Upper lobe of right lung (tissue), 1 donor: Measurements from ENCODE around the gene CACNB4. TPM values are rescaled to one million over a fixed set of nuclear protein-coding genes. Genes with fewer than 3 reads are reported as not detected.

Experiments used
- ATAC-seq: fragments of 200-7000 bp; cut with Tn5 transposase; one replicate; pipeline ENCODE4 v1.9.1; 2020; ENCODE audit warnings: mild to moderate bottlenecking, moderate library complexity
- DNase-seq: peaks from one replicate; pipeline ENCODE4 v3.0.0-alpha.2; 2020
- H3K27ac ChIP-seq: fragments of 200-600 bp; one replicate; pipeline ENCODE4 v1.8.0; 2022
- H3K27me3 ChIP-seq: fragments of 200-600 bp; one replicate; pipeline ENCODE4 v1.8.0; 2022; ENCODE audit warnings: mild to moderate bottlenecking
- H3K36me3 ChIP-seq: fragments of 200-600 bp; one replicate; pipeline ENCODE4 v1.8.0; 2022
- H3K4me1 ChIP-seq: fragments of 200-600 bp; one replicate; pipeline ENCODE4 v1.8.0; 2022
- H3K4me3 ChIP-seq: fragments of 200-600 bp; one replicate; pipeline ENCODE4 v1.8.0; 2022; ENCODE audit warnings: mild to moderate bottlenecking
- H3K9me3 ChIP-seq: fragments of 200-600 bp; one replicate; pipeline ENCODE4 v1.8.0; 2022
- CTCF ChIP-seq: fragments of 200-600 bp; IDR thresholded peaks from one replicate; pipeline ENCODE4 v1.8.0; 2022; ENCODE audit warnings: antibody characterized with exemption
- intact Hi-C: fragments of 100-400 bp; cut with DNase I; formaldehyde crosslinking; loops from one replicate; pipeline ENCODE4 v1.11.0; 2022
- total RNA-seq: library from RNA; stranded (reverse); fragmentation: NEBNext Ultra II Directional; extraction: Animal tissue kit (Norgen Biotek cat#: 25700); gene quantifications from one replicate; pipeline ENCODE4 v1.2.1, GENCODE V29; 2021
- donor health status: DM: no; HTN: yes; CAD: no; lungs with severe emphysema.

Gene CACNB4
- total RNA-seq, 1 donor from 2014 or later: 15.3 TPM

DNA sequence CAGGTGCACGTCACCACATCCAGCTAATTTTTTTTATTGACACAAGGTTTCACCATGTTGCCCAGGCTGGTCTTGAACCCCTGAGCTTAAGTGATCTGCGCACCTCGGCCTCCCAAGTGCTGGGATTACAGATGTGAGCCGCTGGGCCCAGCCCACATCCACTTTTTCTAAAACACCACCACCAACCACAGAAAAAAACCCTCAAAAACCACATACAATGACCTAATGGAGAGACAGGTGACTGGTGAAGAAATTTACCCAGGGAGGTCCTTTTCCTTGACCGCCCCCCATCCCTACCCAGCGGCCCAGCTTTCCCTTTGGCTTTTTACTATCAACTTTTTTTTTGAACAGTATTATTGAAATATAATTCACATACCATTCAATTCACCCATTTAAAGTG lies 47.9 kb downstream of the CACNB4 start:
- Histone ChIP-seq H3K27ac (no peak overlapping the region), H3K27me3 (no peaks in the 10 kb centered on the region), H3K4me3 (no peak overlapping the region), H3K36me3 (no peaks in the 10 kb centered on the region), H3K4me1 (no peaks in the 10 kb centered on the region), H3K9me3 (no peaks in the 10 kb centered on the region)
- TF ChIP-seq CTCF: no peak
- no peak for DNase-seq
- no peak for ATAC-seq
- intact Hi-C loops: no loop called here

GRCh38 chr2:152050341-152050740 lies 48.5 kb downstream of the CACNB4 start:
- Histone ChIP-seq H3K9me3 (no peaks in the 10 kb centered on the region), H3K4me3 (no peak overlapping the region), H3K36me3 (no peaks in the 10 kb centered on the region), H3K4me1 (no peaks in the 10 kb centered on the region), H3K27me3 (no peaks in the 10 kb centered on the region), H3K27ac (no peak overlapping the region)
- no peak for ATAC-seq
- no peak for TF ChIP-seq CTCF
- intact Hi-C loops: no loop called here
- no peak for DNase-seq

GRCh38 chr2:152049541-152049940 lies 49.3 kb downstream of the CACNB4 start:
- DNase-seq (no peak), ATAC-seq (no peak)
- H3K36me3 ChIP-seq: no peaks in the 10 kb centered on the region
- no peak overlapping the region for H3K4me3 ChIP-seq
- TF ChIP-seq CTCF: no peak
- H3K27ac ChIP-seq: no peak overlapping the region
- H3K4me1 ChIP-seq: no peaks in the 10 kb centered on the region
- H3K27me3 ChIP-seq: no peaks in the 10 kb centered on the region
- H3K9me3 ChIP-seq: no peaks in the 10 kb centered on the region
- intact Hi-C loops: no loop called here

DNA sequence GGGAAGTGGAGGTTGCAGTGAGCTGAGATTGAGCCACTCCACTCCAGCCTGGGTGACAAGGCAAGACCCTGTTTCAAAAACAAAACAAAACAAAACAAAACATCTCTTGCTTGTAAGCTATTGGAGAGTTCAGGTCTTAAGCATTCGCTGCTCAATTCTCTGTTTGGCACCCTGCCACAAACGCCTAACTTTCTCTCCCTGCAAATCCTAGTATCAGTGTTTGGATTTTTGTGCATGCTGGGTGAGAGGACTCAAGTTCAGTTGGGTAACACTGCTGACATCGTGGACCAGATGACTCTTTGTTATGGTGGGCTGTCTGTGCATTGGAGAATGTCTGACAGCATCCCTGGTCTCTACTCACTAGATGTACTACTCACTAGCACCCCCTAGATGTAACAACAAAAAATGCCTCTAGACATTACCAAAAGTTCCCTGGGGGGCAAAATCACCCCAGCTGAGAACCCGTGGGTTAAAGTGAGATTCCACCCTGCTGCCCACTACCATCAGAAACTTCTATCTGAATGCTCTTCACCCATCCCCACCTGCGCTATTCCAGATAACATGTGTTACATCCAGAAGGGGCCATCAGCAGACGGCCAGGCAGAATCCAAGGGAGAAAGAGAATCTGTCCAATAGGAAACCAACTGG lies 50.9 kb downstream of the CACNB4 start:
- H3K4me1 ChIP-seq: no peaks in the 10 kb centered on the region
- peak; percentile 32 for TF ChIP-seq CTCF
- no peak overlapping the region for H3K4me3 ChIP-seq
- DNase-seq: no peak
- H3K27me3 ChIP-seq: no peaks in the 10 kb centered on the region
- no peaks in the 10 kb centered on the region for H3K9me3 ChIP-seq
- intact Hi-C loops: no loop called here
- no peaks in the 10 kb centered on the region for H3K36me3 ChIP-seq
- no peak overlapping the region for H3K27ac ChIP-seq
- peak; percentile 57 for ATAC-seq

DNA sequence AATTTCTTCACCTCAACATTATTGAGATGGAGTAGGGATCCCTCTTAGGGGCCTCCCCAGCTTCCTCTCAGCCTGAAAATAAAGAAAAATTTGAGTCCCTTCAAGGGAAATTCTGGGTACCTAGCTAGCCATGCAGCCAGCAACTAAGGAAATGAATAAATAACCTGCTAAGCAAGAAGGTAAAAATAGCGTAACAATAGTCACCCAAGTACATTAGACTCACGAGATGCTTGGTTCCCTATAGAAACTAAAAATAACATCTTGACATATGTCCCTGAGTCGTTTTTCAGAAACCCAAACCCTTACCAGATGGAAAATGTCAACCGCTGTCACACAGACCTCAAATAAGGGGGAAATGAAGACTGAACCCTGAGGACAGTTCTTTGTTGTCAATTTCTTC lies 51.9 kb downstream of the CACNB4 start:
- Histone ChIP-seq H3K36me3 (no peaks in the 10 kb centered on the region), H3K27ac (no peak overlapping the region), H3K27me3 (no peaks in the 10 kb centered on the region), H3K4me3 (no peak overlapping the region), H3K9me3 (no peaks in the 10 kb centered on the region), H3K4me1 (no peaks in the 10 kb centered on the region)
- no peak for DNase-seq
- no peak for ATAC-seq
- intact Hi-C loops: no loop called here
- TF ChIP-seq CTCF: no peak
